GM23338 (cell line): ENCODE data around the gene ARL6IP4. TPM values are rescaled to one million over a fixed set of nuclear protein-coding genes. Genes with fewer than 3 reads are reported as not detected.

Source experiments
- ATAC-seq: fragments of 200-7000 bp; cut with Tn5 transposase; 3 replicates; pipeline ENCODE4 v1.9.1; 2020
- DNase-seq: peaks from one replicate; pipeline ENCODE4 v3.0.0-alpha.2; 2015; ENCODE audit warnings: low spot score
- H2AFZ ChIP-seq: fragments of 200-600 bp; sonication (generic); 2 replicates; pipeline ENCODE4 v1.8.0; 2016; ENCODE audit warnings: antibody characterized with exemption, mild to moderate bottlenecking, moderate library complexity
- H3F3A ChIP-seq: fragments of 200-600 bp; sonication (generic); replicated peaks from 2 replicates; pipeline ENCODE4 v1.8.0; 2017; ENCODE audit warnings: antibody characterized with exemption, mixed run types, low read depth
- H3K27ac ChIP-seq: fragments of 200-600 bp; sonication (generic); 2 replicates; pipeline ENCODE4 v1.6.1; 2016; ENCODE audit warnings: low read depth
- H3K27me3 ChIP-seq: fragments of 200-600 bp; sonication (generic); 2 replicates; pipeline ENCODE4 v1.8.0; 2016; ENCODE audit warnings: mild to moderate bottlenecking, mixed run types, moderate library complexity; ENCODE audit not compliant: insufficient read depth
- H3K36me3 ChIP-seq: fragments of 200-600 bp; sonication (generic); 2 replicates; pipeline ENCODE4 v1.8.0; 2016; ENCODE audit warnings: mild to moderate bottlenecking; ENCODE audit not compliant: insufficient read depth
- H3K4me1 ChIP-seq: fragments of 200-600 bp; sonication (generic); 2 replicates; pipeline ENCODE4 v1.8.0; 2016; ENCODE audit warnings: mild to moderate bottlenecking, moderate library complexity; ENCODE audit not compliant: insufficient read depth
- H3K4me2 ChIP-seq: fragments of 200-600 bp; sonication (generic); 2 replicates; pipeline ENCODE4 v1.7.1; 2017; ENCODE audit warnings: mixed run types
- H3K4me3 ChIP-seq: fragments of 200-600 bp; sonication (generic); 2 replicates; pipeline ENCODE4 v1.6.1; 2016; ENCODE audit warnings: mixed run types
- H3K79me2 ChIP-seq: fragments of 200-600 bp; sonication (generic); replicated peaks from 2 replicates; pipeline ENCODE4 v1.8.0; 2017; ENCODE audit warnings: mild to moderate bottlenecking; ENCODE audit not compliant: insufficient read depth
- H3K9me2 ChIP-seq: fragments of 200-600 bp; sonication (generic); 2 replicates; pipeline ENCODE4 v1.8.0; 2017; ENCODE audit not compliant: insufficient read depth
- H4K20me1 ChIP-seq: fragments of 200-600 bp; sonication (generic); replicated peaks from 2 replicates; pipeline ENCODE4 v1.8.0; 2017; ENCODE audit warnings: mild to moderate bottlenecking; ENCODE audit not compliant: insufficient read depth
- H3K27ac Mint-ChIP-seq: 2 replicates; pipeline ENCODE4 v1.8.0; 2020; ENCODE audit warnings: inconsistent platforms, mild to moderate bottlenecking, moderate library complexity, mixed read lengths
- H3K27me3 Mint-ChIP-seq: 3 replicates; pipeline ENCODE4 v1.8.0; 2022; ENCODE audit warnings: low read depth, mild to moderate bottlenecking, moderate library complexity, mixed read lengths, inconsistent platforms; ENCODE audit not compliant: insufficient read depth, poor library complexity
- H3K36me3 Mint-ChIP-seq: 3 replicates; pipeline ENCODE4 v1.8.0; 2021; ENCODE audit warnings: low read depth, mild to moderate bottlenecking, inconsistent platforms, moderate library complexity, mixed read lengths
- H3K4me1 Mint-ChIP-seq: 3 replicates; pipeline ENCODE4 v1.8.0; 2020; ENCODE audit warnings: mild to moderate bottlenecking, inconsistent platforms, mixed read lengths
- H3K4me3 Mint-ChIP-seq: 3 replicates; pipeline ENCODE4 v1.8.0; 2021; ENCODE audit warnings: moderate library complexity, mild to moderate bottlenecking, inconsistent platforms, mixed read lengths
- H3K9me3 Mint-ChIP-seq: 3 replicates; pipeline ENCODE4 v1.8.0; 2020; ENCODE audit warnings: moderate library complexity, mild to moderate bottlenecking, inconsistent platforms, mixed read lengths
- JUNB ChIP-seq: IDR thresholded peaks from one replicate; pipeline ENCODE4 v1.6.1; 2016; ENCODE audit warnings: antibody characterized with exemption; ENCODE audit not compliant: unreplicated experiment
- POLR2AphosphoS5 ChIP-seq: IDR thresholded peaks from 2 replicates; pipeline ENCODE4 v1.6.1; 2016; ENCODE audit warnings: antibody characterized with exemption, low read depth
- ZNF114 ChIP-seq: fragments of 250-450 bp; sonication (Bioruptor Pico); IDR thresholded peaks from 2 replicates; pipeline ENCODE4 v1.5.0; 2020; ENCODE audit warnings: mild to moderate bottlenecking, moderate library complexity
- polyA plus RNA-seq: library from polyadenylated mRNA; unstranded; fragments of >200 nt; fragmentation: Nextera tagmentation; extraction: Ambion mirVana; gene quantifications from 2 replicates; pipeline ENCODE4 v1.2.1, GENCODE V29; 2016
- total RNA-seq: library from RNA; depleted of rRNA; stranded (reverse); fragments of >200 nt; shearing (Covaris generic); gene quantifications from 2 replicates; pipeline ENCODE4 v1.2.3, GENCODE V29; 2014
- TF ChIP-seq, protein P1 (sequence below): IDR thresholded peaks from one replicate; pipeline ENCODE4 v1.6.1; 2018; ENCODE audit warnings: antibody characterized with exemption; ENCODE audit not compliant: unreplicated experiment
- TF ChIP-seq, protein P2 (sequence below): fragments of 250-450 bp; sonication (Bioruptor Pico); IDR thresholded peaks from 2 replicates; pipeline ENCODE4 v1.5.0; 2020; ENCODE audit warnings: mild to moderate bottlenecking, moderate library complexity
- TF ChIP-seq, protein P3 (sequence below): IDR thresholded peaks from 2 replicates; pipeline ENCODE4 v1.6.1; 2016; ENCODE audit warnings: antibody characterized with exemption

The ARL6IP4 gene
- total and polyA plus RNA-seq, 2 experiments from 2014 or later = 85.5 to 169 TPM

DNA sequence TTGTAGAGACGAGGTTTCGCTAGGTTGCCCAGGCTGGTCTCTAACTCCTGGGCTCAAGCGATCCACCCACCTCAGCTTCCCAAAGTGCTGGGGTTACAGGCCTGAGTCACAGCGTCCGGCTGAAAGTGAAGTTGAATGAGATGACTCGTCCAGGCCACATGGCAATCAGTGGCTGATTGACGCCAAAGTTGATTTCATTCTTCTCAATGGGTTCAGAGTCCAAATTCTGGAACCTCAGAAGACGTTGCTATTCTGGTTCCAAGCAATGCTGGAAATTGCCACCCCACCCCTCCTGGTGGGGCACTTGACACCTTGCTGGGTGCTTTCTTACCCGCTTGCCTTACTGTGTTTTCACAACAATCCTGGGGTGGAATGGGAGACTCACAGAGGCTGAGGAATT lies 29.1 kb upstream of the ARL6IP4 start:
- H3K27ac Mint-ChIP-seq = no peak overlapping the region
- no peaks in the 10 kb centered on the region for H3K9me3 Mint-ChIP-seq
- TF ChIP-seq JUNB (no peak), POLR2AphosphoS5 (no peak), ZNF114 (CRISPR knock-in tag) (no peak)
- TF ChIP-seq, protein P1, sequence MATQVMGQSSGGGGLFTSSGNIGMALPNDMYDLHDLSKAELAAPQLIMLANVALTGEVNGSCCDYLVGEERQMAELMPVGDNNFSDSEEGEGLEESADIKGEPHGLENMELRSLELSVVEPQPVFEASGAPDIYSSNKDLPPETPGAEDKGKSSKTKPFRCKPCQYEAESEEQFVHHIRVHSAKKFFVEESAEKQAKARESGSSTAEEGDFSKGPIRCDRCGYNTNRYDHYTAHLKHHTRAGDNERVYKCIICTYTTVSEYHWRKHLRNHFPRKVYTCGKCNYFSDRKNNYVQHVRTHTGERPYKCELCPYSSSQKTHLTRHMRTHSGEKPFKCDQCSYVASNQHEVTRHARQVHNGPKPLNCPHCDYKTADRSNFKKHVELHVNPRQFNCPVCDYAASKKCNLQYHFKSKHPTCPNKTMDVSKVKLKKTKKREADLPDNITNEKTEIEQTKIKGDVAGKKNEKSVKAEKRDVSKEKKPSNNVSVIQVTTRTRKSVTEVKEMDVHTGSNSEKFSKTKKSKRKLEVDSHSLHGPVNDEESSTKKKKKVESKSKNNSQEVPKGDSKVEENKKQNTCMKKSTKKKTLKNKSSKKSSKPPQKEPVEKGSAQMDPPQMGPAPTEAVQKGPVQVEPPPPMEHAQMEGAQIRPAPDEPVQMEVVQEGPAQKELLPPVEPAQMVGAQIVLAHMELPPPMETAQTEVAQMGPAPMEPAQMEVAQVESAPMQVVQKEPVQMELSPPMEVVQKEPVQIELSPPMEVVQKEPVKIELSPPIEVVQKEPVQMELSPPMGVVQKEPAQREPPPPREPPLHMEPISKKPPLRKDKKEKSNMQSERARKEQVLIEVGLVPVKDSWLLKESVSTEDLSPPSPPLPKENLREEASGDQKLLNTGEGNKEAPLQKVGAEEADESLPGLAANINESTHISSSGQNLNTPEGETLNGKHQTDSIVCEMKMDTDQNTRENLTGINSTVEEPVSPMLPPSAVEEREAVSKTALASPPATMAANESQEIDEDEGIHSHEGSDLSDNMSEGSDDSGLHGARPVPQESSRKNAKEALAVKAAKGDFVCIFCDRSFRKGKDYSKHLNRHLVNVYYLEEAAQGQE = no peak
- TF ChIP-seq, protein P2, sequence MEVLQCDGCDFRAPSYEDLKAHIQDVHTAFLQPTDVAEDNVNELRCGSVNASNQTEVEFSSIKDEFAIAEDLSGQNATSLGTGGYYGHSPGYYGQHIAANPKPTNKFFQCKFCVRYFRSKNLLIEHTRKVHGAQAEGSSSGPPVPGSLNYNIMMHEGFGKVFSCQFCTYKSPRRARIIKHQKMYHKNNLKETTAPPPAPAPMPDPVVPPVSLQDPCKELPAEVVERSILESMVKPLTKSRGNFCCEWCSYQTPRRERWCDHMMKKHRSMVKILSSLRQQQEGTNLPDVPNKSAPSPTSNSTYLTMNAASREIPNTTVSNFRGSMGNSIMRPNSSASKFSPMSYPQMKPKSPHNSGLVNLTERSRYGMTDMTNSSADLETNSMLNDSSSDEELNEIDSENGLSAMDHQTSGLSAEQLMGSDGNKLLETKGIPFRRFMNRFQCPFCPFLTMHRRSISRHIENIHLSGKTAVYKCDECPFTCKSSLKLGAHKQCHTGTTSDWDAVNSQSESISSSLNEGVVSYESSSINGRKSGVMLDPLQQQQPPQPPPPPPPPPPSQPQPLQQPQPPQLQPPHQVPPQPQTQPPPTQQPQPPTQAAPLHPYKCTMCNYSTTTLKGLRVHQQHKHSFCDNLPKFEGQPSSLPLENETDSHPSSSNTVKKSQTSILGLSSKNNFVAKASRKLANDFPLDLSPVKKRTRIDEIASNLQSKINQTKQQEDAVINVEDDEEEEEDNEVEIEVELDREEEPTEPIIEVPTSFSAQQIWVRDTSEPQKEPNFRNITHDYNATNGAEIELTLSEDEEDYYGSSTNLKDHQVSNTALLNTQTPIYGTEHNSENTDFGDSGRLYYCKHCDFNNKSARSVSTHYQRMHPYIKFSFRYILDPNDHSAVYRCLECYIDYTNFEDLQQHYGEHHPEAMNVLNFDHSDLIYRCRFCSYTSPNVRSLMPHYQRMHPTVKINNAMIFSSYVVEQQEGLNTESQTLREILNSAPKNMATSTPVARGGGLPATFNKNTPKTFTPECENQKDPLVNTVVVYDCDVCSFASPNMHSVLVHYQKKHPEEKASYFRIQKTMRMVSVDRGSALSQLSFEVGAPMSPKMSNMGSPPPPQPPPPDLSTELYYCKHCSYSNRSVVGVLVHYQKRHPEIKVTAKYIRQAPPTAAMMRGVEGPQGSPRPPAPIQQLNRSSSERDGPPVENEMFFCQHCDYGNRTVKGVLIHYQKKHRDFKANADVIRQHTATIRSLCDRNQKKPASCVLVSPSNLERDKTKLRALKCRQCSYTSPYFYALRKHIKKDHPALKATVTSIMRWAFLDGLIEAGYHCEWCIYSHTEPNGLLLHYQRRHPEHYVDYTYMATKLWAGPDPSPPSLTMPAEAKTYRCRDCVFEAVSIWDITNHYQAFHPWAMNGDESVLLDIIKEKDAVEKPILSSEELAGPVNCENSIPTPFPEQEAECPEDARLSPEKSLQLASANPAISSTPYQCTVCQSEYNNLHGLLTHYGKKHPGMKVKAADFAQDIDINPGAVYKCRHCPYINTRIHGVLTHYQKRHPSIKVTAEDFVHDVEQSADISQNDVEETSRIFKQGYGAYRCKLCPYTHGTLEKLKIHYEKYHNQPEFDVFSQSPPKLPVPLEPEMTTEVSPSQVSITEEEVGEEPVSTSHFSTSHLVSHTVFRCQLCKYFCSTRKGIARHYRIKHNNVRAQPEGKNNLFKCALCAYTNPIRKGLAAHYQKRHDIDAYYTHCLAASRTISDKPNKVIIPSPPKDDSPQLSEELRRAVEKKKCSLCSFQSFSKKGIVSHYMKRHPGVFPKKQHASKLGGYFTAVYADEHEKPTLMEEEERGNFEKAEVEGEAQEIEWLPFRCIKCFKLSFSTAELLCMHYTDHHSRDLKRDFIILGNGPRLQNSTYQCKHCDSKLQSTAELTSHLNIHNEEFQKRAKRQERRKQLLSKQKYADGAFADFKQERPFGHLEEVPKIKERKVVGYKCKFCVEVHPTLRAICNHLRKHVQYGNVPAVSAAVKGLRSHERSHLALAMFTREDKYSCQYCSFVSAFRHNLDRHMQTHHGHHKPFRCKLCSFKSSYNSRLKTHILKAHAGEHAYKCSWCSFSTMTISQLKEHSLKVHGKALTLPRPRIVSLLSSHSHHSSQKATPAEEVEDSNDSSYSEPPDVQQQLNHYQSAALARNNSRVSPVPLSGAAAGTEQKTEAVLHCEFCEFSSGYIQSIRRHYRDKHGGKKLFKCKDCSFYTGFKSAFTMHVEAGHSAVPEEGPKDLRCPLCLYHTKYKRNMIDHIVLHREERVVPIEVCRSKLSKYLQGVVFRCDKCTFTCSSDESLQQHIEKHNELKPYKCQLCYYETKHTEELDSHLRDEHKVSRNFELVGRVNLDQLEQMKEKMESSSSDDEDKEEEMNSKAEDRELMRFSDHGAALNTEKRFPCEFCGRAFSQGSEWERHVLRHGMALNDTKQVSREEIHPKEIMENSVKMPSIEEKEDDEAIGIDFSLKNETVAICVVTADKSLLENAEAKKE (CRISPR knock-in tag) = no peak
- TF ChIP-seq, protein P3, sequence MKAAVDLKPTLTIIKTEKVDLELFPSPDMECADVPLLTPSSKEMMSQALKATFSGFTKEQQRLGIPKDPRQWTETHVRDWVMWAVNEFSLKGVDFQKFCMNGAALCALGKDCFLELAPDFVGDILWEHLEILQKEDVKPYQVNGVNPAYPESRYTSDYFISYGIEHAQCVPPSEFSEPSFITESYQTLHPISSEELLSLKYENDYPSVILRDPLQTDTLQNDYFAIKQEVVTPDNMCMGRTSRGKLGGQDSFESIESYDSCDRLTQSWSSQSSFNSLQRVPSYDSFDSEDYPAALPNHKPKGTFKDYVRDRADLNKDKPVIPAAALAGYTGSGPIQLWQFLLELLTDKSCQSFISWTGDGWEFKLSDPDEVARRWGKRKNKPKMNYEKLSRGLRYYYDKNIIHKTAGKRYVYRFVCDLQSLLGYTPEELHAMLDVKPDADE = no peak
- Histone ChIP-seq H3K27me3 (no peaks in the 10 kb centered on the region), H3K4me1 (no peaks in the 10 kb centered on the region), H3K4me2 (no peak overlapping the region), H3F3A (no peaks in the 10 kb centered on the region), H3K4me3 (no peak overlapping the region), H4K20me1 (peaks cover 12% of the 10 kb centered on the region; the same call in 1 of the 2 replicates), H3K9me2 (no peaks in the 10 kb centered on the region), H3K79me2 (no peaks in the 10 kb centered on the region), H3K36me3 (no peaks in the 10 kb centered on the region), H3K27ac (no peak overlapping the region), H2AFZ (no peak overlapping the region)
- ATAC-seq (no peak), DNase-seq (no peak)
- H3K4me3 Mint-ChIP-seq = no peak overlapping the region
- H3K4me1 Mint-ChIP-seq = no peaks in the 10 kb centered on the region
- H3K36me3 Mint-ChIP-seq = no peaks in the 10 kb centered on the region; the same call in 2 of the 3 replicates
- peaks cover 12% of the 10 kb centered on the region for H3K27me3 Mint-ChIP-seq
